Urothelium cell line (cell line): Measurements from ENCODE around the gene MYPN.
"Not testable (repeated sequence)": the region's sequence is repeated elsewhere in the genome, so short reads cannot be mapped to it uniquely, and the experiment has no call there.

Experiments used
- DNase-seq: peaks from one replicate; pipeline ENCODE4 v3.0.0; 2011; ENCODE audit warnings: low spot score, mixed read lengths
- FAIRE-seq: peaks from 2 replicates; lab custom pipeline; 2011; peaks lifted over from hg19 to GRCh38; lab: Jason Lieb, UNC

MYPN gene

DNA sequence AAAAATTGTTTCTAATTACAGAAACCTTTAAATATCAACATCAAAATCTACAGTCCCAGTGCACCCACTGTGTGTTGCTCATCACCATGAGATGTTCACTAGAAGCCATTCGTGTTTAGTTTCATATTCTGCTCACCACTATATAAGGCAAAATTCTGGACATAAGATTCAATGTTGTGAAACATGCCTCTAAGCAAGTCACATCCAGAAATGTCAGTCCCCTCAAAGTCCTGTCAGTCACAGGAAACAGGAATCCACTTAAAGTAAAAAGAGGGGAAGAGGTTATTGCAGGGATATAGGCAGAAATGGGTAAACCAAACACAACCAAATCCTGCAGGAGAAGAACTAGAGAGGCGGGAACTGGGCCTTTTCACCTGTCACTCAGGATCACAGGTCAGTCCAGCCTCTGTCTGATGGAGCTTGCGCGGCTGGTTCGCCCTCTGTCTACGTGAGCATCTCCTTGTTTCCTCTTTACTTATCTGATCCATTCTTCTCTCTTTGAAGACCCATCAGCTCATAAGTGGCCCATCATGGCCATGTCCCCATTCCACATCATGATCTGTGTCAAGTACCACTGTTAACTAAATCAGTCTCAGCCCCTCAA, 58.4 kb downstream of the MYPN start:
- no peak for FAIRE-seq
- no peak for DNase-seq

DNA sequence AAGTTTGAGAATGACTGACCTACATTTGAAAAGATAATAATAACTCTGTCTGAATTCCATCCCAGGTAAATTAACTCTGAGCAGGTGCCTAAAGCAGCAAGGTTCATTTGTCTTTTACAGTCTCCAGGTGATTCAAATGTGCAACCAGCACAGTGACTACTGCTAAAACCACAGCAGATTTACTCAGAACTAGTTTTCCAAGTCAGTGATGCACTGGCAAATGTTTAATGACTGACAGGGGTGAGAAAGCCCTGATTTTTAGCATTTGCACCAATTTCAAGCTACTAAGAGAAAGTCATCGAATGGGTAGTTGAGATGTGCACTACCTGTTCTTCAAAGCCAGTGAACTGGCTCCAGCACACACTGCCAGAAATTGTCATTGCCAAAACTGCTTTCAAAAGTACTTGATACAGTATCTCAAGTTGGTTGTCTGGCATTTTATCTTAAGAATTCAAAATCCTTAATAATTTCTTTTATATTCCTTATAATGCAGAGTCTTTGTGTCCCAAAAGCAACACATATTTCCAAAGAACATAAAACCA, 62.3 kb downstream of the MYPN start:
- no peak for FAIRE-seq
- DNase-seq: no peak

DNA sequence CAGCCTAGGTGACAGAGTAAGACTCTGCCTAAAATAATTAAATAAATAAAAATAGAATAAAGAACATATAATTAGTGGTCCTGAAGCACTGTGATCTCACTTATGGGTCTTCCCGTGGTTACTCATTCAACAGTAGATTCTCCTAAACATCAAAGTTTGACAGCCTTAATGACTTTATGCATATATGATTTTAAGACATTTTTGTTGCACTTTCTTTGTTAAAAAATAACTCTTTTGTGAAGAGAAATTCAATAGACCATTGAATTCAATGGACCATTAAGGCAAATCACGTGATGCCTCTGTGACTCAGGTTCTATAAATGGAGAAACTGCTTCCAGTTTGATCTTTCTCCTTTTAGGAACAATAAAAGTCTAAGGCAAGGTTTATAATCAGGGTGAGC, 63.0 kb downstream of the MYPN start:
- FAIRE-seq: no peak
- no peak for DNase-seq

DNA sequence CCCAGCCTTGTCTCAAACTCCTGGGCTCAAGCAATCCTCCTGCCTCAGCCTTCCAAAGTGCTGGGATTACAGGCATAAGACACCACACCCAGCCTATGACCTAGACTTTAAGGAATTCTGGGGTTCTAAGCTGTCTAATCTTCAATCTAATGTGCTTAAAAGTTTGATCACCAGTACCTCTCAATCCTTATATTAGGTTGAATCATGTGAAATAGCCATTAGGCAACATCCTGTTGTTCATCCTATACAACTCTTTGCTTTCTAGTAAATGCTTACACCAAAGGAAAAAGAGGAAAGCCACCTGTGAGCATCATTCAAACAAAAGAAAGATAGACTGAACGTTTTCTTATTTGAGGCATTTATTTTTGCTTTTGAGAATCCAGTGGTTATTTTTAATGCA, 66.7 kb downstream of the MYPN start:
- DNase-seq (no peak), FAIRE-seq (no peak)

DNA sequence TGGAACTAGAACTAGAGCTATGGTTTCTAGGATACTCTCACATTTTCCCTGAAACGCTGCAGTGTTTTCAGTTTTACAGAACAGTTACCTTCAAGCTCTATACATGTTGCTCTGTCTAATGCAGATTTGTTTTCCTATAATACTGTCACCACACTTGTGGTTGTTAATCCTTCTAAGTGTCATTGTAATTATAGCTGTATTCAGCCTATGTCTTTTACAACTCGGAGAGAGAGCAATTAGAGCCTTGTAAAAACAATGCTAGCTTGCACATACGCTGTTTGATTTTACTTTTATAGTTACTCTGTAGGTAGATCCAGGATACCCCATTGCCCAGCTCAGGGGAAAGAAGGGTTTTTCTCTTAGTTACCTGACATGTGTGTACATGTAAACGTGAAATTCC, 67.5 kb downstream of the MYPN start:
- no peak for DNase-seq
- FAIRE-seq: no peak

DNA sequence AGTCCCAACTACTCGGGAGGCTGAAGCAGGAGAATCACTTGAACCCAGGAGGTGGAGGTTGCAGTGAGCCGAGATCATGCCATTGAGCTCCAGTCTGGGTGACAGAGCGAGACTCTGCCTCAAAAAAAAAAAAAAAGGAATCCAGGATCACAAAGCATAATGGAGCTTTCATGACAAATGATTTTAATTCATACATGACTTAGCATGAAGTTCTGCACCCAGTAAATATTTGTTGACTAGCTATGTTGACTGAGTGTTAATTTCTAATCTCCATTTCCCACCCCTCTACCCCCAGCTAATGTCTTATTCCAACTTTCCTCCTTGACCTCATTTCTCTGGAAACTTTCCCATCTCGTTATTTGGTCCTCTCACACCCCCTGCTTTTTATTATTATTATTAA, 69.3 kb downstream of the MYPN start:
- DNase-seq: no peak
- no peak for FAIRE-seq

DNA sequence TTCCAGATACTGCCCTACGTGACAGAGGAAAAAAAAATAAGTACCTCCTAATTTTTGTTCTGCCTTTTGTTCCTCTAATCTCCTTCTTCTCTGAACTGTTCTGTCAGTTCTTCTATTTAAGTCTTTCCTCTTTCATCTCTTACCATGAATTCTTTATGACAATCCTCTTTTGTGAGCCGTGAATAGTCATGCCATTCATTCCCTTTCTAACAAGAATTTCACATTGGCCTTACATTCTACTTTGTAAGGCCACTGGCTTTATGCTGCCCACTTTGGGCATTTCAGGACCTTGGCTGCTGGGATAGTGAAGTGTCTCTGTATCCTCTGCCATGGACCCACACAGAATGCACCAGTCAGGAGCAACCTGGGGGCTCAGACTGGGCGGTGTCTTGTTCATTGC, 69.7 kb downstream of the MYPN start:
- DNase-seq: no peak
- no peak for FAIRE-seq

DNA sequence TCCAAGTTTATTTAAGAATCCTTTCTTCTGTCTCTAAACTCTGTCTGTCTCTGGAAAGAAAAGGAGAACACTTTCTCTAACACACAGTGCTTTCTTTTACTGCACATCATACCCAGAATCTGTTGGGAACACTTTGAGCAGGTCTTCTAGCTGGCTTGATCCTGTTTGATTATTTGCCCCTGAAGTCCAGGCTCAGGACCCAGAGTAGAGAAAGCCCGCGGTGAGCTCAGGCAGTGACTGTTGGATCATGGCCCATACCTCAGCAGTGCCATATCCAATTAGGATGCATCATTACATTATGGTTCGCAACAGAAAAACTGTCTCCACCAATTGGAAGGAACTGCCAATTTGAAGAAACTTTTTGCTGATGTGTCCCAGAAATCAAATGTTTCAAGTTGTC, 71.2 kb downstream of the MYPN start:
- DNase-seq: no peak

DNA sequence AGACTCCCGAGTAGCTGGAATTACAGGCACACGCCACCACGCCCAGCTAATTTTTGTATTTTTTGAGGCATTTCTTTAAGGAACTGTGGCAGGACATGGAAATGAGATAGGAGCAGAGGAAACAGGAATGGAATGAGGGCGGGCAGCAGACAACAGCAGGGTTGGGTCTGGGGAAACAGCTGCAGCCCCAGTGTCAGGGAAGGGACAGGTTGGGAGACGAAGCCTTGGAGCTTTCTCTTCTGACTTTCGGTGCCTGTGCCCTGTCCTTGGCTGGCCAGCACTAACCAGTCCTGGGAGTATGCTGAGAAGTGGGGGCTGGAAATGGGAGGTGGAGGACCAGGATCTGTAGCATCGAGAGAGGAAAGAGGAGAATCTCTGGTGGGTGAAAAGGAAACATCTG, 75.3 kb downstream of the MYPN start:
- FAIRE-seq: no peak
- DNase-seq: no peak

More for the DNA sequence above, 71.2 kb downstream of the MYPN start:
- no peak for FAIRE-seq

DNA sequence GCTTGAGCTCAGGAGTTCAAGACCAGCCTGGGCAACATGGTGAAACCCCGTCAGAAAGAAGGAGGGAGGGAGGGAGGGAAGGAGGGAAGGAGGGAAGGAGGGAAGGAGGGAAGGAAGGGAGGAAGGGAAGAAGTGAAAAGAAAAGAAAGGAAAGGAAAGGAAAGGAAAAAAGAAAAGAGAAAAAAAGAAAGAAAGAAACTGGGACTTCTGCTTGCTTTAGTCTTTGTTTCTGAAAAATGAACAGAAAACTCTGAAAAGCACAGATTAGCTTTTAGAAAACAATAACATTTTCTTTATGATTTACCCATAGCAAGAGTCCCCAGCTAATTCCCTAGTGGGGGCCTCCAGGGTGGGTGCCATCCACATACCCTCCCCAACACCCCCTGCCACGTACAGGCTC, 75.8 kb downstream of the MYPN start:
- DNase-seq: no peak
- FAIRE-seq: no peak

DNA sequence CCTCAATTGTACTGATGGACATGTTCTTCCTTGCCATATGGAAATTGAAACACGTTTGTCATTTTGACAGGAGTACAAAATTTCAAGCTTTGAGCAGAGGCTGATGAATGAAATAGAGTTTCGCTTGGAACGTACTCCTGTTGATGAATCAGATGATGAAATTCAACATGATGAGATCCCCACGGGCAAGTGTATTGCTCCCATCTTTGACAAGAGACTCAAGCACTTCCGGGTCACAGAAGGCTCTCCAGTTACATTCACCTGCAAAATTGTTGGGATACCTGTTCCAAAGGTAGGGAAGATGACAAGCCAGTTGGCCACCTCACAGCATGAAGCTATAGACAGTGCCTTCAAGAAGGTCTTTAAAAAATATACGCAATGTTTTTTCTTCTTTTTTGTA, 79.5 kb downstream of the MYPN start:
- no peak for FAIRE-seq

DNA sequence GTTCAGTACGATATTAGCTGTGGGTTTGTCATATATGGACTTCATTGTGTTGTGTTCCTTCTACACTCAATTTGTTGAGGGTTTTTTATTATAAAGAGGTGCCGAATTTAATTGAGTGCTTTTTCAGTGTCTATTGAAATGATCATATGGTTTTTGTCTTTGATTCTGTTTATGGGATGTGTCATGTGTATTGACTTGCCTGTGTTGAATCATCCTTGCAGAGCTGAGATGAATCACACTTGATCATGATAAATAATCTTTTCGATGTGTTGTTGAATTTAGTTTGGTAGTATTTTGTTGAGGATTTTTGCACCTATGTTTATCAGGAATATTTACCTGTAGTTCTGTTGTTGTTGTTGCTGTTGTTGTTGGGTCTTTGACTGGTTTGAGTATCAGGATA, 82.8 kb downstream of the MYPN start:
- DNase-seq (no peak), FAIRE-seq (no peak)

More for the DNA sequence above, 79.5 kb downstream of the MYPN start:
- DNase-seq: no peak

DNA sequence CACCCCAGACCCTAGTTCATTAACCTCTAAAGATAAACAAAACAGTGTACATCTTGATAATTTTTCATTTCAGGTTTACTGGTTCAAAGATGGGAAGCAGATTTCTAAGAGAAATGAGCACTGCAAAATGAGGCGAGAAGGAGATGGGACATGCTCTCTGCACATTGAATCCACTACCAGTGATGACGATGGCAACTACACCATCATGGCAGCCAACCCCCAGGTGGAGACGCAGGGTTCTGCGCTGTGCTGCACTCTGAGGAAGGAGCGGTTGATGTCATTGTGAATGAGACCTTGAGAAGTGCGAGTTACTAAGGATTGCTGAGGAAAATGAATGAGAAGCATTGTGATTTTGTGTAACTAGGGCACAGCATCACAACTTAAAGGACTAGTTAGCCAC, 85.0 kb downstream of the MYPN start:
- FAIRE-seq (peak; percentile 69), DNase-seq (no peak)

DNA sequence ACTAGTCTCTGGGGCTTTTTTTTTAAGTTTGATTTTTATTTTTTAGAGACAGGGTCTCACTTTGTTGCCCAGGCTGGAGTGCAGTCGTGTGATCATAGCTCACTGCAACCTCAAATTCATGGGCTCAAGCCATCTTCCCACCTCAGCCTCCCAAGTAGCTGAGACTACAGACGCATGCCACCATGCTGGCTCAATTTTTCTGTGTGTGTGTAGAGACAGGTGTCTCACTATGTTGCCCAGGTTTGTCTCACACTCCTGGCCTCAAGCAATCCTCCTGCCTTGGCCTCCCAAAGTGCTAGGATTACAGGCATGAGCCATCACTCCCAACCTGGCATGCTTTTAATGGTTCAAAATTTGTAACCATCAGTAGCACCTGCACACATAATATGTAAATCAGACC, 86.5 kb downstream of the MYPN start:
- not testable (repeated sequence) for FAIRE-seq, DNase-seq

DNA sequence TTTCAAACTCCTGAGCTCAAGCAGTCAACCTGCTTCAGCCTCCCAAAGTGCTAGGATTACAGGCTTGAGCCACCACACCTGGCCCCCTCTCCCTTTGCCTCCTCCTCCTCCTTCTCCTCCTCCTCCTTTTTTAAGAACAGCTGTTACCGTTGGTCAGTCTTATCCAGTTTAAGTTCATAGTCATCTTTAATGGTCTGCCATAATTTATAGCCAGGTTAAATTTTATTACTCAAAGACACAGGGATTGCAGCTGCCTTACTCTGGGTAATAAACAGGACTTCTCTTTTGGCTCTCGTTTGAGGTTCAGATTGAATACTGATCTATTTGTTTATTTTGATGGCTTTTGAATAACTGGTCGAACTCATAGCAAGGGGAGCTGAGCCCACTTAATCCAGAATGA, 87.4 kb downstream of the MYPN start:
- DNase-seq (no peak), FAIRE-seq (no peak)

DNA sequence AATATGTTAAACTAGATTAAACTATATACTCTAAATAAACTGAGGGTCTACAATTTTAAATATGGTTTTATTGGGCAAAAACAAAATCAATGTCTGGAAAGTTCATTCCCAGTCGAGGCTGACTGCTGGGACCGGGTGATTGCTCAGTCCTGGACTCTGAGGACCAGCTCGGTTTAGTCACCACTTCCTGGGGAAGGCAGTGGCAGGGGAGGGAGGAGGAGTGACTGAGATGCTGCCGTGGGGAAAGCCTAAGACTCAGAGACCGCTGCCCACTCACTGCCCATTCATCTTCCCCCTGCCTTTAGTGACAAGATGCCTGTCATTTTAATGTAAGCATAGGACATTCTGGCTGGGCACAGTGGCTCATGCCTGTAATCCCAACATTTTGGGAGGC, 93.7 kb downstream of the MYPN start:
- FAIRE-seq: no peak

DNA sequence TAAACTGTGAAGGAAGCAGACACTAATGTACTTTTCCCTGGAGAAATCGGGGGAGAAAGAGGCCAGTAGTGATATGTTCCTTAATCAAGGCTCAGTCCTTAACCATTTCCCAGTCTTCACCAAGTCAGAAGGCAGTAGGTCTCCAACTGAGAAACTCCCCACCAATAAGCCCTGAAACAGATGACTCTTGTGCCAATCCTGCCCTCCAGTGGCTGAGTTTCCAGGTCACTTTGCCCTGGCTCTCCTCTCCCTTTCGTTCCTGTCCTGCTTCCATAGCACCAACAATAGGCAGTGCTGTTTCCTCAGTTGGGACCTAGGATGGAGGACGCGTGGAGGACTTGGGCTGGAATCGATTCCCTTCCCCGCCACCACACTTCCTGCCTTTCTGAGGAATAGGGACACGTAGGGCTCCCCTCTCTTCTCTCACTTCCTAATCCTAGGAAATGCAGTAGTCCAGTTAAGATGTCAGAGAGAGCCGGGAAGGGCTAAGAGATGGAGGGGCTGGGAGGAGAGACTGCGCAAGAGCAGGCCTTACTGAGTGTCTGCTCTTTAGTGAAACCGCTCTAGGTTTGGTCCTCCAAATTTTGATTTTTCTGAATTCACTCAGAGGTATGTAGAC, 99.2 kb downstream of the MYPN start:
- no peak for FAIRE-seq
- peak; percentile 84 for DNase-seq

More for the DNA sequence above, 93.7 kb downstream of the MYPN start:
- peak; percentile 64 for DNase-seq

DNA sequence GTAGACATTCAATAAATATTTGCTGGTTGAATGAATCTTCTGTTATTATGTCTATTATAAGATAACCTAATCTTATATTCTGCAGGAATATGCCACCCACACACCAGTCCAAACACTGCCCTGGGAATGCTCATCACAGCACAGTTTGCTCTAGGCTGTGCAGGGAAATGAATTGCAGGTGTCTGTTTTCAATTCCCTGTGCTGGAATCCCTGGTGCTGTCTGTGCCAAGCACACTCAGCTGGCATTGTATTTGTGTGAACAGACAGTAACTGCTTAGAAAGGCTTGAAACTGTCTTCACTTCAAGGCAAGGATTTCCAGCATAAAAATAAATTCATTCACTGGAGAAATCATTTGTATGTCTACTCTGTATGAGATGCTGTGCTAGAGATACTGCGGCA, 102.4 kb downstream of the MYPN start:
- no peak for FAIRE-seq
- DNase-seq: no peak

DNA sequence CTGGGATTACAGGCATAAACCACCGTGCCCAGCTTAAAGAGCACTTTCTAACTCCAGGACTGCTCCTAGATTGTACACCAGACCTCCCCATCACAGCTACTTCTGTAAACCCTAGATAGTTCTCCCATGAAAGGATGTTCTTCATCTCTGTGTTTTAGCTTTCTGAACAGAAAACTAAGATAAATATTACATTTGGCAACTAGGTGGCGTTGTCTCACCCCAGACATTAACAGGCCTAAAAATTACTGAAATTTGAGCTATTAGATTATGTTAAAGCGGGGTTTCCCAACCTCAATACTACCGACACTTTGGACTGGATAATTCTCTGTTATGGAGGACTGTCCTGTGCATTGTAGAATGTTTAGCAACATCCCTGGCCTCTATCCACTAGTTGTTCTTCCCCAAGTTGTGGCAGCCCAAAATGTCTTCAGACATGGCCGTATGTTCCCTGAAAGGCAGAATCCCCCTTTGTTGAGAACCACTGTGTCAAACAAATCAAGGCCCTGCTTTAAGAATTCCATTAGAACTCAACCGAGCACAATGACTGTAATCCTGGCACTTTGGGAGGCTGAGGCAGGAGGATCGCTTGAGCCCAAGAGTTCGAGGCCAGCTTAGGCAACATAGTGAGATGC, 103.5 kb downstream of the MYPN start:
- DNase-seq (peak; percentile 42), FAIRE-seq (no peak)

DNA sequence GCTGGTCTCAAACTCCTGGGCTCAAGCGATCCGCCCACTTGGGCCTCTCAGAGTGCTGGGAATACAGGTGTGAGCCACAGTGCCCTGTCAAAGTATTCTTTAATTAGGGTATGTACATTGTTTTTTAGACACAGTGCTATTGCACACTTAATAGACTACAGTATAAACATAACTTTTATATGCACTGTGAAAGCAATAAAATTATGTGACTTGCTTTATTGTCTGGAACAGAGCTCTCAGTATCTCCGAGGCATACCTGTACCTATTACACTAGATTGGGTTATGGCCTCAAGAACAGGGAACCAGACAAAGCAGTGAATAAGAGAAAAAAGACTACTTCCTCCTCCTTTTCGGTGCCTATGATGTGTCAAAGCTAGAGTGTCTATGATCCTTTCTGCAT, 109.5 kb downstream of the MYPN start:
- DNase-seq (no peak), FAIRE-seq (no peak)

DNA sequence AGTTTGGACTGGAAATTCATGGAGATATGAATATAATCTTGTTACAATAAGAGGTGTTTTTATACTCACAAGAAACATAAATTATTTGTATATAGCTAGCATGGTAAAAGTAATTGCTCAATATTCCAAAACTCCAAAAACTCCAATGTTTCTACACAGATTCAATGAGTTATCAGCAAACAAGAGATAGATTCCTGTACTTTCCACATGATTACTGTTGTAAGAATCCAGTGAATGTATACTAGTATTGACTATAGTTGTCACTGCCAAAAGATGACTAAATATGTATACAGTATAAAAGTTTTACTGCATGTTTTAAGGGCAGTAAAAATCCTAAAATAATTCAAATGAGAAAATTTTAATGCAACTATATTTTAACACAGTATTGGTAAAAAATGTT, 111.9 kb downstream of the MYPN start:
- no peak for FAIRE-seq

DNA sequence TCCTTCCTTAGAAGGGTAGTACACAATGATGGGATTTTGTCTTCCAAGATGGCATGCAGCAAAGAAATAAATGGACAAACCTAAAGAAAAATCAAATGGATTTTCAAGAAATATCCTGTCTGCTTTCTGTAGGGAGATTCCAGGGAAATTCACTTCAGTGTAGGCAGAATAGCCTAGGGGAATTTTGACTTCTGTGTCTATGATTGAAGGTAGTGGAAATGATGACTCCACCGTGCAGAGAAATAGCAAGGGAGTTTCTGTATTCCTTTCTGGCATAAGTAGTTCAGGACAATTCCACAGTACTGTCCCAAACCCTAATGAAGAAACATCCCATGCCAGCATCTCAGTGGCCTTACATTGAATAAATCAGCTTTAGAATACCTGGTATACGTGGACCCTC, 113.1 kb downstream of the MYPN start:
- DNase-seq (no peak), FAIRE-seq (no peak)

More for the DNA sequence above, 111.9 kb downstream of the MYPN start:
- DNase-seq: no peak
